ENCODE measurements around the gene SLC5A3.

DNA sequence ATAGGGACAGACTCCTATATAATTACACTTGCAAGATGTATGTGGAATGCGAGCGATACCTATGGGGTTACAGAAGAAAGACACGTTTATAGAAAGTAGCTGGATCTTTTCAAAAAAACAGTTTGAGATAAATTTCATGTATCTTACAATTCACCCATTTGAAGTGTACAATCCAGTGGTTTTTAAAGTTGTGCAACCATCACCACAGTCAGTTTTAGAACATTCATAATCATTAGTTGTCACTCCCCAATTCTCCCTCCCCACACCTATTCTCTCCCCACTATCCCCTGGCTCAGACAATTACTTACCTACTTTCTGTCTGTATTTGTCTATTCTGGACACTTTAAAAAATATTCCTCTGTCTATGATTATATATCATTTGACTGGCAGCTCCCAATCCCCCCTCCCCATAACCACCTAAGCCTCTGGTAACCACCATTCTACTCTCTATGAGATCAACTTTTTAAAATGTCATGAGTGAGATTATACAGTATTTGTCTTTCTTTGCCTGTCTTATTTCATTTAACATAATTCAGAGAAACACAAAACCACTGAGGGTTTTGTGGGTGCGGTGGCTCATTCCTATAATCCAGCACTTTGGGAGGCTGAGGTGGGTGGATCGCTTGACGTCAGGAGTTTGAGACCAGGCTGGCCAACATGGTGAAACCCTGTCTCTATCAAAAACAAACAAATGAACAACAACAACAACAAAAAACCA, 39.1 kb downstream of the SLC5A3 start:
- TF ChIP-seq MAX (IDR thresholded peaks at IDR 0.05; ENCODE audit: low read depth, low read length) (no peak), CTCF (IDR thresholded peaks at IDR 0.05; ENCODE audit: low read depth, low read length) (no peak), POLR2A (IDR thresholded peaks at IDR 0.05; ENCODE audit: extremely low read depth, insufficient read length) (no peak), MYC (IDR thresholded peaks at IDR 0.05; ENCODE audit: low read depth, low read length) (no peak)
